HuH-7.5 (cell line): ENCODE data around the gene TMEM151A.

ENCODE experiments used
- DNase-seq: peaks from one replicate; pipeline ENCODE4 v3.0.0; 2011; ENCODE audit warnings: low spot score

The TMEM151A gene

GRCh38 chr11:66283461-66284105, 8.1 kb upstream of the TMEM151A start:
- no peak for DNase-seq

GRCh38 chr11:66284526-66285078, 7.1 kb upstream of the TMEM151A start:
- no peak for DNase-seq

GRCh38 chr11:66285250-66285947, 6.3 kb upstream of the TMEM151A start:
- DNase-seq = no peak

- DNase-seq = no peak
Measured at GRCh38 chr11:66286699-66287098, 5.0 kb upstream of the TMEM151A start.

GRCh38 chr11:66287211-66287888, 4.3 kb upstream of the TMEM151A start:
- DNase-seq = no peak

GRCh38 chr11:66287889-66288670, 3.6 kb upstream of the TMEM151A start:
- peak; percentile 85 for DNase-seq

GRCh38 chr11:66288671-66289547, 2.8 kb upstream of the TMEM151A start, which contains the start of gene YIF1A:
TSS of gene YIF1A (minus strand) at chr11:66289143. CDS start at chr11:66288985, 158 bp downstream.
- peak; percentile 100 for DNase-seq

GRCh38 chr11:66289548-66290329, 2.0 kb upstream of the TMEM151A start:
- DNase-seq = peak; percentile 100

- no peak for DNase-seq
Measured at GRCh38 chr11:66290330-66290621, 1.4 kb upstream of the TMEM151A start.

- DNase-seq = peak; percentile 85
Measured at GRCh38 chr11:66291303-66291705, 390 bp upstream of the TMEM151A start.

GRCh38 chr11:66292543-66293332, 1.0 kb downstream of the TMEM151A start:
- no peak for DNase-seq

- DNase-seq = no peak
Measured at GRCh38 chr11:66293352-66293751, 1.7 kb downstream of the TMEM151A start.

- DNase-seq = no peak
Measured at GRCh38 chr11:66293777-66294625, 2.3 kb downstream of the TMEM151A start.

GRCh38 chr11:66294626-66295620, 3.2 kb downstream of the TMEM151A start:
- DNase-seq = no peak

- DNase-seq = no peak
Measured at GRCh38 chr11:66297610-66298009, 5.9 kb downstream of the TMEM151A start.

GRCh38 chr11:66299186-66299585, 7.5 kb downstream of the TMEM151A start:
- DNase-seq = no peak

GRCh38 chr11:66302656-66303055, 11.0 kb downstream of the TMEM151A start:
- no peak for DNase-seq
